Keratinocyte (primary cell): ENCODE data around the gene HOXA5. TPM values are rescaled to one million over a fixed set of nuclear protein-coding genes. Genes with fewer than 3 reads are reported as not detected.
A peak's percentile ranks its signal among the peaks of the same experiment; 100 is the strongest.

Experiments used
- DNase-seq: peaks from one replicate; pipeline ENCODE4 v3.0.0-alpha.2; 2011; ENCODE audit warnings: low read depth, missing footprints, low spot score
- FAIRE-seq: peaks from 2 replicates; lab custom pipeline; 2011; peaks lifted over from hg19 to GRCh38; lab: Jason Lieb, UNC
- H2AFZ ChIP-seq: 2 replicates; pipeline ENCODE4 v1.6.0; 2012; ENCODE audit warnings: low read length, control low read depth, inconsistent platforms; ENCODE audit not compliant: control insufficient read depth
- H3K27ac ChIP-seq: 2 replicates; pipeline ENCODE4 v1.5.1; 2011; ENCODE audit warnings: low read length; ENCODE audit not compliant: control insufficient read depth, insufficient read depth
- H3K27me3 ChIP-seq: 3 replicates; pipeline ENCODE4 v1.6.0; 2011; ENCODE audit warnings: low read length; ENCODE audit not compliant: control insufficient read depth, insufficient read depth; ENCODE audit errors: extremely low read depth
- H3K36me3 ChIP-seq, 2 experiments: 2 replicates in 1 of 2; 3 replicates in 1 of 2; pipeline ENCODE4 v1.5.1; 2011; ENCODE audit warnings: low read length in 2 of 2, mild to moderate bottlenecking in 1 of 2; ENCODE audit not compliant: control insufficient read depth in 2 of 2, insufficient read depth in 2 of 2; ENCODE audit errors: extremely low read depth in 1 of 2
- H3K4me1 ChIP-seq: 3 replicates; pipeline ENCODE4 v1.5.1; 2011; ENCODE audit warnings: low read length; ENCODE audit not compliant: control insufficient read depth, insufficient read depth; ENCODE audit errors: extremely low read depth
- H3K4me2 ChIP-seq: 3 replicates; pipeline ENCODE4 v1.6.0; 2011; ENCODE audit warnings: low read depth, low read length; ENCODE audit not compliant: control insufficient read depth, insufficient read depth; ENCODE audit errors: extremely low read depth
- H3K4me3 ChIP-seq, 3 experiments: fragments of 200-600 bp in 1 of 3; sonication (generic) in 1 of 3; 2 replicates in 2 of 3; 3 replicates in 1 of 3; pipeline ENCODE4 v1.5.1; 2011 to 2016; ENCODE audit warnings: low read length in 3 of 3, mild to moderate bottlenecking in 3 of 3, control low read depth in 2 of 3, inconsistent platforms in 1 of 3, low read depth in 1 of 3, mixed read lengths in 1 of 3, mixed run types in 1 of 3, moderate library complexity in 1 of 3; ENCODE audit not compliant: control insufficient read depth in 2 of 3, insufficient read depth in 2 of 3; ENCODE audit errors: extremely low read depth in 1 of 3
- H3K79me2 ChIP-seq: 2 replicates; pipeline ENCODE4 v1.6.0; 2012; ENCODE audit warnings: low read length; ENCODE audit not compliant: control insufficient read depth, insufficient read depth
- H3K9ac ChIP-seq: 3 replicates; pipeline ENCODE4 v1.6.0; 2011; ENCODE audit warnings: low read length; ENCODE audit not compliant: control insufficient read depth, insufficient read depth; ENCODE audit errors: extremely low read depth
- H3K9me1 ChIP-seq: 3 replicates; pipeline ENCODE4 v1.6.0; 2011; ENCODE audit warnings: low read length; ENCODE audit not compliant: control insufficient read depth, insufficient read depth; ENCODE audit errors: extremely low read depth
- H3K9me3 ChIP-seq: 2 replicates; pipeline ENCODE4 v1.5.1; 2012; ENCODE audit warnings: low read depth, low read length; ENCODE audit not compliant: control insufficient read depth
- H4K20me1 ChIP-seq: 3 replicates; pipeline ENCODE4 v1.6.0; 2011; ENCODE audit warnings: low read length; ENCODE audit not compliant: control insufficient read depth, insufficient read depth; ENCODE audit errors: extremely low read depth
- EZH2 ChIP-seq: IDR thresholded peaks from one replicate; pipeline ENCODE4 v1.6.1; 2012; ENCODE audit warnings: inconsistent platforms, mild to moderate bottlenecking, low read length, moderate library complexity
- dilution Hi-C: fragments of 300-500 bp; cut with MboI; formaldehyde crosslinking; loops from one replicate; pipeline ENCODE4 v1.7.0; 2020; ENCODE audit warnings: low sequenced_read_pairs; ENCODE audit not compliant: extremely low pct_ligation_motif_present
- polyA plus RNA-seq, 5 experiments: library from polyadenylated mRNA; depleted of rRNA in 3 of 5; stranded (reverse) in 3 of 5; stranded (forward) in 1 of 5; unstranded in 1 of 5; fragments of >200 nt; gene quantifications; 1 replicate in 1 of 5; 2 replicates in 3 of 5; 3 replicates in 1 of 5; pipeline versions ENCODE4 v1.2.1 to v1.2.3, GENCODE V29; 2011 to 2012; ENCODE audit warnings: missing spikeins in 2 of 5, low read depth in 1 of 5, low replicate concordance in 1 of 5
- TF ChIP-seq, protein P1 (sequence below), 3 experiments: IDR thresholded peaks in 1 of 3; conservative IDR thresholded peaks in 1 of 3; optimal IDR thresholded peaks in 1 of 3; 2 replicates in 2 of 3; 3 replicates in 1 of 3; pipeline versions ENCODE3 to v1.5.1; 2011; ENCODE audit warnings: low read length in 3 of 3, mild to moderate bottlenecking in 3 of 3, moderate library complexity in 2 of 3, control low read depth in 1 of 3, inconsistent platforms in 1 of 3; ENCODE audit not compliant: insufficient read depth in 2 of 3; ENCODE audit errors: extremely low read depth in 1 of 3

The HOXA5 gene
- polyA plus RNA-seq, 1 donor (not counting 4 experiments of a cell fraction or from before 2014, with no cell fraction given), result 7.1 TPM

DNA sequence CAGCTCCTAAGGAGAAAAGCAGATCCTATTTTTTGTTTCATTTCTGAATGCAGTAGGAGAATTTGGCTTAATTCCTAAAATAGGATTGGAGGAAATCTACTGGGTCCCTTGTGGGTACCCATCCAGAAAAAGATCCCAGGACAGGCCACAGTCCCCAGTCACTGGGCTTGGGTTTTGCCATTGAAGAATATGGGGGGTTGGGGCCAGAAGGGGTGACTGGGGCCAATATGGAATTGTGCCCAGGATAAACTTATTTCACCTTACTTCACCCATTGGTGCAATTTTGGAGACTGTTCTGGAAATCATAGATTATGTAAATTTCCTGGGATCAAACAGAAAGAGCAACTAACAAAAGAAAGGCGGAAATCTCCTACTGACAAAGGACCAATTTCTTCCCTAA is 5.0 kb downstream of the HOXA5 start:
- no peaks in the 10 kb centered on the region for H3K9me3 ChIP-seq
- peaks cover 50% of the 10 kb centered on the region for H3K4me1 ChIP-seq
- DNase-seq (no peak), FAIRE-seq (no peak)
- H3K9ac ChIP-seq, result peak overlapping the region; percentile 93
- no peaks in the 10 kb centered on the region for H3K9me1 ChIP-seq
- dilution Hi-C loops, result no loop called here
- peak overlapping the region in 2 of 3 experiments; percentile 57 to 93 for H3K4me3 ChIP-seq
- no peak overlapping the region for H2AFZ ChIP-seq
- peak overlapping the region; percentile 92 for H3K4me2 ChIP-seq
- peaks cover 40% of the 10 kb centered on the region for H3K79me2 ChIP-seq
- TF ChIP-seq EZH2, result no peak
- TF ChIP-seq, protein P1, sequence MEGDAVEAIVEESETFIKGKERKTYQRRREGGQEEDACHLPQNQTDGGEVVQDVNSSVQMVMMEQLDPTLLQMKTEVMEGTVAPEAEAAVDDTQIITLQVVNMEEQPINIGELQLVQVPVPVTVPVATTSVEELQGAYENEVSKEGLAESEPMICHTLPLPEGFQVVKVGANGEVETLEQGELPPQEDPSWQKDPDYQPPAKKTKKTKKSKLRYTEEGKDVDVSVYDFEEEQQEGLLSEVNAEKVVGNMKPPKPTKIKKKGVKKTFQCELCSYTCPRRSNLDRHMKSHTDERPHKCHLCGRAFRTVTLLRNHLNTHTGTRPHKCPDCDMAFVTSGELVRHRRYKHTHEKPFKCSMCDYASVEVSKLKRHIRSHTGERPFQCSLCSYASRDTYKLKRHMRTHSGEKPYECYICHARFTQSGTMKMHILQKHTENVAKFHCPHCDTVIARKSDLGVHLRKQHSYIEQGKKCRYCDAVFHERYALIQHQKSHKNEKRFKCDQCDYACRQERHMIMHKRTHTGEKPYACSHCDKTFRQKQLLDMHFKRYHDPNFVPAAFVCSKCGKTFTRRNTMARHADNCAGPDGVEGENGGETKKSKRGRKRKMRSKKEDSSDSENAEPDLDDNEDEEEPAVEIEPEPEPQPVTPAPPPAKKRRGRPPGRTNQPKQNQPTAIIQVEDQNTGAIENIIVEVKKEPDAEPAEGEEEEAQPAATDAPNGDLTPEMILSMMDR (optimal IDR thresholded peaks at IDR 0.05 in 1 of 3, IDR thresholded peaks at IDR 0.05 in 1 of 3, conservative IDR thresholded peaks at IDR 0.05 in 1 of 3; ENCODE audit: extremely low read depth in 1 of 3, insufficient read depth in 2 of 3, low read length in 3 of 3), result no peak
- H4K20me1 ChIP-seq, result no peaks in the 10 kb centered on the region
- no peaks in the 10 kb centered on the region for H3K27me3 ChIP-seq
- H3K36me3 ChIP-seq, result peaks cover 0 to 4% of the 10 kb centered on the region in 2 experiments
- peak overlapping the region; percentile 92 for H3K27ac ChIP-seq

DNA sequence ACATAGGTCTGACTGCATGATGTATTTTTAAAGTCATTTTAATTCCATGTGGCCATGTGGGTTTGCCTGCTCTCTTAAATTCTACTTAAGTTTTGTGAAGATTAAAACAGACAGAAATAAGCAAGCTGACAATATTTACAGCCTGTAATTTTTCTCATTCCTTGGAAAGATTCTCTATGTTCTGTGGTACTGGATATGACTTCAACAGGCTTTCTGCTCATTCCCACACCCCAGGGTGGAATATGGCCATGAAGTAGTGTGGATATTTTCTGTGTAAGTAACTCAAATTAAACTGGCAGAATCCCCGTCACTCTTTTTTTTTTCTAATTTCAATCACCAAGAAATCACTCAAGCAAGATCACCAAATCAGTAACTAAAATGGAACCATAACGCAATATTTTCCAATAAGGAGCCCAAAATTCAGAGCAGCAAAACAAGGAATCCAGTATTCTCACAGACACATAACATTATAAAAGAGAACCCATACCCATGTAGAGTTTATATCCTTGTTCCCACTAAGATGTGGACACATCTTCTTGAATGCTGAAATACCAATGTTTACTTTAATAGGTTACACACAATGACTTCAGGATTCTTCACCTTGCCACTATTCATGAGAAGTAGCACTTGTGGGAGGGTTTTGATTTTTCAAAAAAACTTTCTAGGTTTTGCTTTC is 5.7 kb downstream of the HOXA5 start:
- FAIRE-seq, result no peak
- peak overlapping the region; percentile 92 for H3K27ac ChIP-seq
- H3K79me2 ChIP-seq, result peaks cover 39% of the 10 kb centered on the region
- H3K27me3 ChIP-seq, result no peaks in the 10 kb centered on the region
- H3K4me2 ChIP-seq, result peak overlapping the region; percentile 92
- H3K36me3 ChIP-seq, result peaks cover 0 to 4% of the 10 kb centered on the region in 2 experiments
- H3K4me1 ChIP-seq, result peaks cover 53% of the 10 kb centered on the region
- H2AFZ ChIP-seq, result no peak overlapping the region
- no peaks in the 10 kb centered on the region for H3K9me1 ChIP-seq
- no peaks in the 10 kb centered on the region for H4K20me1 ChIP-seq
- peak overlapping the region; percentile 31 for H3K9ac ChIP-seq
- dilution Hi-C loops, result no loop called here
- no peak overlapping the region for H3K4me3 ChIP-seq
- no peak for DNase-seq
- TF ChIP-seq, protein P1 (optimal IDR thresholded peaks at IDR 0.05 in 1 of 3, IDR thresholded peaks at IDR 0.05 in 1 of 3, conservative IDR thresholded peaks at IDR 0.05 in 1 of 3; ENCODE audit: extremely low read depth in 1 of 3, insufficient read depth in 2 of 3, low read length in 3 of 3), result no peak
- no peak for TF ChIP-seq EZH2
- no peaks in the 10 kb centered on the region for H3K9me3 ChIP-seq
